Pancreas (tissue), 10 donors: ENCODE measurements around the gene RNF141. TPM values are rescaled to one million over a fixed set of nuclear protein-coding genes. Genes with fewer than 3 reads are reported as not detected.

Experiments
- ATAC-seq, 4 donors: fragments of 200-7000 bp; cut with Tn5 transposase; one replicate each; pipeline versions ENCODE4 v1.8.0 to v1.9.1; 2020; ENCODE audit warnings: mild to moderate bottlenecking in 4 of 4, moderate library complexity in 4 of 4
- DNase-seq, 6 donors: peaks; one replicate each; pipeline ENCODE4 v3.0.0-alpha.2; 2020
- FAIRE-seq: peaks from 2 replicates; lab custom pipeline; 2012; peaks lifted over from hg19 to GRCh38; lab: Jason Lieb, UNC
- H3K27ac ChIP-seq, 4 donors: fragments of 200-600 bp; sonication (generic); 1 replicate in 3 of 4; 2 replicates in 1 of 4; pipeline versions ENCODE4 v1.5.0 to v1.8.0; 2020
- H3K27me3 ChIP-seq, 4 donors: fragments of 200-600 bp; one replicate each; pipeline ENCODE4 v1.8.0; 2021
- H3K36me3 ChIP-seq, 3 donors: fragments of 200-600 bp; sonication (generic) in 1 of 3; one replicate each; pipeline versions ENCODE4 v1.5.0 to v1.8.0; 2020 to 2021
- H3K4me1 ChIP-seq, 3 donors: fragments of 200-600 bp; one replicate each; pipeline ENCODE4 v1.8.0; 2021
- H3K4me3 ChIP-seq, 4 donors: fragments of 200-600 bp; sonication (generic) in 2 of 4; one replicate each; pipeline versions ENCODE4 v1.5.0 to v1.8.0; 2020 to 2021
- H3K9me3 ChIP-seq, 4 donors: fragments of 200-600 bp; one replicate each; pipeline ENCODE4 v1.8.0; 2021
- CTCF ChIP-seq, 4 donors: fragments of 200-600 bp; sonication (generic) in 3 of 4; IDR thresholded peaks; one replicate each; pipeline versions ENCODE4 v1.5.0 to v1.8.0; 2021; ENCODE audit warnings: antibody characterized with exemption in 4 of 4
- WGBS, 2 donors: extraction: QIAGEN DNeasy Blood & Tissue Kit; methylation state at CpG; one replicate each; pipeline ENCODE4 v1.1.7; 2013; 5-methylcytosine and 5-hydroxymethylcytosine counted together
- intact Hi-C, 3 donors: fragments of 100-400 bp; cut with DNase I; formaldehyde crosslinking; loops; one replicate each; pipeline versions ENCODE4 v1.11.1 to v1.14.2; 2022
- polyA plus RNA-seq, 2 donors: library from polyadenylated mRNA; stranded (reverse); fragments of 200-250 nt; gene quantifications; one replicate each; pipeline ENCODE4 v1.2.3, GENCODE V29; 2013
- total RNA-seq, 6 donors: library from RNA; stranded (reverse); fragmentation: NEBNext Ultra II Directional in 4 of 6; extraction: Animal tissue kit (Norgen Biotek cat#: 25700) in 4 of 6; gene quantifications; one replicate each; pipeline versions ENCODE4 v1.2.1 to v1.2.4, GENCODE V29; 2021 to 2023
- donor health status: healthy with polysubstance abuse.
- donor health status: DM: no; HTN: no; CAD: no; lungs with moderate emphysema.
- donor health status: DM: no; HTN: no; CAD: no.
- donor health status: control.
- donor health status: control.
- donor health status: Bipolar disorder and iron deficiency.
- donor health status: DM: yes; HTN: yes; CAD: no.
- donor health status: DM: no; HTN: no; CAD: no.
- donor health status: DM: no; HTN: no; CAD: no.
- donor health status: DM: yes; HTN: yes; CAD: no.

The RNF141 gene
- total and polyA plus RNA-seq, 8 donors, result 4.4 to 21.5 (median 15.4) TPM

- no peaks in the 10 kb centered on the region for H3K27me3 ChIP-seq
- no peak for TF ChIP-seq CTCF (IDR thresholded peaks at IDR 0.05)
- H3K27ac ChIP-seq, result no peak overlapping the region
- H3K4me3 ChIP-seq, result no peak overlapping the region
- DNase-seq (no peak), ATAC-seq (no peak), FAIRE-seq (no peak)
- H3K36me3 ChIP-seq, result peaks cover 0 to 16% (median 7%) of the 10 kb centered on the region in 3 donors
- no peaks in the 10 kb centered on the region for H3K4me1 ChIP-seq
- 95 to 98% methylated on average over 2 of the region's 2 CpGs for WGBS, 2 donors
- no peaks in the 10 kb centered on the region for H3K9me3 ChIP-seq
- intact Hi-C loops, result no loop called here
Measured at GRCh38 chr11:10520562-10520961, 20.4 kb downstream of the RNF141 start.

DNA sequence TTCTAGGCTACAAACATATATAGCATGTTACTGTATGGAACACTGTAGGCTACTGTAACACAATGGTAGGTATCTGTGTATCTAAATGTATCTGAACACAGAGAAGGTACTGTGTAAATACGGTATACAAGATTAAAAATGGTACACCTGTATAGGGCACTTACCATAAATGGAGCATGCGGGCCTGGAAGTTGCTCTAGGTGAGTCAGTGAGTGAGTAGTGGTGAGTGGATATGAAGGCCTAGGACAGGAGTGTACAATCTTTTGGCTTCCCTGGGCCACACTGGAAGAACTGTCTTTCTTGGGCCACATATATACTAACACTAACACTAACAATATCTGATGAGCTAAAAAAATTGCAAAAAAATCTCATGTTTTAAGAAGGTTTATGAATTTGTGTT is 21.4 kb downstream of the RNF141 start:
- peaks cover 0 to 16% (median 7%) of the 10 kb centered on the region in 3 donors for H3K36me3 ChIP-seq

GRCh38 chr11:10518891-10519290 is 22.1 kb downstream of the RNF141 start:
- Histone ChIP-seq H3K27ac (no peak overlapping the region), H3K4me1 (no peaks in the 10 kb centered on the region), H3K36me3 (peaks cover 0 to 16% (median 7%) of the 10 kb centered on the region in 3 donors), H3K4me3 (no peak overlapping the region), H3K9me3 (no peaks in the 10 kb centered on the region), H3K27me3 (no peaks in the 10 kb centered on the region)
- no peak for TF ChIP-seq CTCF (IDR thresholded peaks at IDR 0.05)
- 90% methylated on average over 2 of the region's 2 CpGs for WGBS, 2 donors
- intact Hi-C loops, result no loop called here
- DNase-seq (no peak), FAIRE-seq (no peak), ATAC-seq (no peak)

More for the DNA sequence above, 21.4 kb downstream of the RNF141 start:
- no peak for TF ChIP-seq CTCF (IDR thresholded peaks at IDR 0.05)
- no peak overlapping the region for H3K4me3 ChIP-seq
- no peaks in the 10 kb centered on the region for H3K4me1 ChIP-seq
- H3K27me3 ChIP-seq, result no peaks in the 10 kb centered on the region
- DNase-seq (no peak), FAIRE-seq (no peak), ATAC-seq (no peak)
- no peaks in the 10 kb centered on the region for H3K9me3 ChIP-seq
- WGBS, 2 donors, result 91 to 94% methylated on average over 2 of the region's 2 CpGs
- no peak overlapping the region for H3K27ac ChIP-seq
- intact Hi-C loops, result no loop called here

- DNase-seq (no peak), FAIRE-seq (no peak), ATAC-seq (no peak)
- TF ChIP-seq CTCF (IDR thresholded peaks at IDR 0.05), result no peak
- Histone ChIP-seq H3K9me3 (no peaks in the 10 kb centered on the region), H3K4me1 (no peaks in the 10 kb centered on the region), H3K27me3 (no peaks in the 10 kb centered on the region), H3K36me3 (peaks cover 0 to 16% (median 7%) of the 10 kb centered on the region in 3 donors), H3K4me3 (no peak overlapping the region), H3K27ac (no peak overlapping the region)
- intact Hi-C loops, result no loop called here
Measured at GRCh38 chr11:10518123-10518522, 22.9 kb downstream of the RNF141 start.

DNA sequence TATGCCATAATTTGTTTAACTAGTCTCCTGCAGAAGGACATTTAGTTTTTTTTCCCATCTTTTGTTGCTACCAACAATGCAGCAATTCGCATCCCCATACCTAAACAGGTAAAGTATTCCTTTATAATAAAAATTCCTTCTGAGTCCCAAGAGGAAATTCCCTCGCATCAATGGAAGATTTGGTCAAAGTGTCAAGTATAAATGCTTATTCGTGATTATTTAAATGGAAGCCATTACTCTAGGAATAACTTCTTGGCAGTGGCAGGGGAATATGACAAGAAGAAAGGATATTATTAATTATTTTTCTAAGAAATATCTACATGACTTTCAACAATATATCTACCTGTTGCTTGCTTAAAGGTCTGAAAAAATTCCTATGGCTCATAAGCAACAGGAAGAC is 25.6 kb downstream of the RNF141 start:
- Histone ChIP-seq H3K9me3 (no peaks in the 10 kb centered on the region), H3K27ac (no peak overlapping the region), H3K4me3 (no peak overlapping the region), H3K27me3 (no peaks in the 10 kb centered on the region), H3K4me1 (no peaks in the 10 kb centered on the region), H3K36me3 (peaks cover 0 to 8% (median under 1%) of the 10 kb centered on the region in 3 donors)
- DNase-seq, result no peak
- no peak for ATAC-seq
- intact Hi-C loops, result no loop called here
- 92% methylated on average over 3 of the region's 3 CpGs for WGBS, 2 donors
- no peak for FAIRE-seq
- no peak for TF ChIP-seq CTCF (IDR thresholded peaks at IDR 0.05)
